AML-193 (cell line): ENCODE data around the gene DEXI.

ENCODE experiments used
- DNase-seq, 2 experiments: peaks; one replicate each; lab custom pipeline; 2025; lab: John Stamatoyannopoulos, UW

Gene DEXI

GRCh38 chr16:10892782-10893318 is 49.4 kb downstream of the DEXI start:
- no peak for DNase-seq

GRCh38 chr16:10889855-10890254 is 52.4 kb downstream of the DEXI start:
- DNase-seq, result no peak

GRCh38 chr16:10888320-10888937 is 53.8 kb downstream of the DEXI start:
- no peak for DNase-seq

- DNase-seq, result no peak
Measured at GRCh38 chr16:10885246-10885645, 57.0 kb downstream of the DEXI start.

GRCh38 chr16:10883004-10883403 is 59.3 kb downstream of the DEXI start:
- no peak for DNase-seq

GRCh38 chr16:10881479-10882030 is 60.7 kb downstream of the DEXI start:
- DNase-seq, result no peak

- DNase-seq, result no peak
Measured at GRCh38 chr16:10880594-10881452, 61.4 kb downstream of the DEXI start.

- no peak for DNase-seq
Measured at GRCh38 chr16:10879681-10880589, 62.3 kb downstream of the DEXI start.
